GM19238 (cell line): Measurements from ENCODE around the gene CUTA.

Source experiments
- DNase-seq: peaks from one replicate; pipeline ENCODE4 v3.0.0; 2011; ENCODE audit warnings: low spot score; ENCODE audit not compliant: insufficient read length

CUTA gene

GRCh38 chr6:33424855-33425667, 7.2 kb upstream of the CUTA start:
- DNase-seq = no peak

GRCh38 chr6:33423777-33424176, 5.9 kb upstream of the CUTA start:
- DNase-seq = no peak

GRCh38 chr6:33421344-33421643, 3.4 kb upstream of the CUTA start:
- no peak for DNase-seq

GRCh38 chr6:33420491-33421343, 2.8 kb upstream of the CUTA start:
- no peak for DNase-seq

- no peak for DNase-seq
Observed at GRCh38 chr6:33419580-33420490, 1.9 kb upstream of the CUTA start, which contains the start of gene SYNGAP1. Gene SYNGAP1 (plus strand): TSS chr6:33420065. CDS start chr6:33420265, 200 bp downstream.

GRCh38 chr6:33418690-33419291, 884 bp upstream of the CUTA start:
- DNase-seq = no peak

GRCh38 chr6:33417128-33417902, 592 bp downstream of the CUTA start:
- DNase-seq = no peak

GRCh38 chr6:33416386-33417127, 1.4 kb downstream of the CUTA start:
- DNase-seq = no peak

- DNase-seq = no peak
Observed at GRCh38 chr6:33415831-33416230, 2.1 kb downstream of the CUTA start.

- no peak for DNase-seq
Observed at GRCh38 chr6:33414592-33415271, 3.2 kb downstream of the CUTA start.

GRCh38 chr6:33413241-33414120, 4.4 kb downstream of the CUTA start:
- DNase-seq = no peak

GRCh38 chr6:33412140-33413009, 5.5 kb downstream of the CUTA start:
- DNase-seq = no peak

GRCh38 chr6:33411632-33412005, 6.3 kb downstream of the CUTA start:
- no peak for DNase-seq

- DNase-seq = peak; percentile 71
Observed at GRCh38 chr6:33410711-33411631, 6.9 kb downstream of the CUTA start, which contains the start of gene PHF1. Gene PHF1 (plus strand): TSS chr6:33411014. CDS start chr6:33412264, 1,250 bp downstream.

GRCh38 chr6:33410050-33410710, 7.7 kb downstream of the CUTA start:
- peak; percentile 97 for DNase-seq
